GM12892 (cell line): Measurements from ENCODE around the gene GLRX.

Experiments used
- POLR2AphosphoS5 ChIP-seq: IDR thresholded peaks from 2 replicates; pipeline ENCODE4 v1.6.1; 2011; ENCODE audit warnings: low read depth, low read length, control low read depth
- TAF1 ChIP-seq: IDR thresholded peaks from 2 replicates; pipeline ENCODE4 v1.6.1; 2011; ENCODE audit warnings: low read depth, mild to moderate bottlenecking, control low read depth, low read length, borderline replicate concordance

- TF ChIP-seq TAF1 (no peak), POLR2AphosphoS5 (no peak)
Observed at GRCh38 chr5:95827892-95828246, 5.3 kb upstream of the GLRX start.
